Measurements from ENCODE around the gene KRT78. TPM values are rescaled to one million over a fixed set of nuclear protein-coding genes. Genes with fewer than 3 reads are reported as not detected.

The KRT78 gene
- total and polyA plus RNA-seq, 8 donors = 0.27 to 1.1 (median 0.45) TPM; not detected in 4

GRCh38 chr12:52874573-52875435, 26.0 kb upstream of the KRT78 start:
- Histone ChIP-seq H3K36me3 (no peaks in the 10 kb centered on the region), H3K27ac (peak overlapping the region; percentile 31 to 90 (median 46)), H3K27me3 (no peaks in the 10 kb centered on the region), H3K4me1 (peaks cover 0 to 9% (median 0%) of the 10 kb centered on the region in 3 donors), H3K9me3 (no peaks in the 10 kb centered on the region), H3K4me3 (peak overlapping the region in 3 of 4 donors; percentile 32 to 61 (median 58))
- DNase-seq = peak in 1 of 6 donors; percentile 59
- 65 to 69% methylated on average over 10 of the region's 10 CpGs for WGBS, 2 donors
- no peak for ATAC-seq
- no peak for FAIRE-seq
- intact Hi-C loops (cut with DNase I) = loop anchor here (5.0 to 10.0 kb wide), 3 partner anchors 290 to 718 kb away; no protein-coding TSS in a partner anchor
- no peak for TF ChIP-seq CTCF (IDR thresholded peaks at IDR 0.05)

- intact Hi-C loops (cut with DNase I) = loop anchor here in 1 of 3 donors (10.0 kb wide), 1 partner anchor 289 kb away; no protein-coding TSS in a partner anchor
- ATAC-seq (peak; percentile 89 to 90 (median 90)), FAIRE-seq (no peak), DNase-seq (peak; percentile 80 to 95 (median 90))
- Histone ChIP-seq H3K36me3 (no peaks in the 10 kb centered on the region), H3K4me3 (peak overlapping the region; percentile 32 to 61 (median 49)), H3K27me3 (no peaks in the 10 kb centered on the region), H3K27ac (peak overlapping the region; percentile 84 to 91 (median 90)), H3K4me1 (peaks cover 0 to 9% (median 0%) of the 10 kb centered on the region in 3 donors), H3K9me3 (no peaks in the 10 kb centered on the region)
- TF ChIP-seq CTCF (IDR thresholded peaks at IDR 0.05) = no peak
- 1 to 4% methylated on average over 35 to 55 of the region's 55 CpGs for WGBS, 2 donors
Observed at GRCh38 chr12:52873832-52874572, 25.2 kb upstream of the KRT78 start.

- intact Hi-C loops (cut with DNase I) = loop anchor here in 1 of 3 donors (10.0 kb wide), 1 partner anchor 289 kb away; no protein-coding TSS in a partner anchor
- TF ChIP-seq CTCF (IDR thresholded peaks at IDR 0.05) = no peak
- no peaks in the 10 kb centered on the region for H3K27me3 ChIP-seq
- peak in 3 of 4 donors; percentile 21 to 30 (median 26) for ATAC-seq
- no peak for FAIRE-seq
- H3K9me3 ChIP-seq = no peaks in the 10 kb centered on the region
- H3K4me3 ChIP-seq = peak overlapping the region in 2 of 4 donors; percentile 58 to 61
- H3K36me3 ChIP-seq = no peaks in the 10 kb centered on the region
- no peak for DNase-seq
- 43 to 47% methylated on average over 4 of the region's 4 CpGs for WGBS, 2 donors
- peaks cover 0 to 9% (median 0%) of the 10 kb centered on the region in 3 donors for H3K4me1 ChIP-seq
- peak overlapping the region; percentile 84 to 91 (median 90) for H3K27ac ChIP-seq
Observed at GRCh38 chr12:52873513-52873831, 24.7 kb upstream of the KRT78 start.

- 90 to 97% methylated on average over 13 of the region's 13 CpGs for WGBS, 2 donors
- no peak for ATAC-seq
- Histone ChIP-seq H3K27ac (peak overlapping the region in 1 of 4 donors; percentile 90), H3K27me3 (no peaks in the 10 kb centered on the region), H3K36me3 (no peaks in the 10 kb centered on the region), H3K9me3 (no peaks in the 10 kb centered on the region), H3K4me3 (no peak overlapping the region), H3K4me1 (peaks cover 0 to 9% (median 0%) of the 10 kb centered on the region in 3 donors)
- no peak for TF ChIP-seq CTCF (IDR thresholded peaks at IDR 0.05)
- DNase-seq = peak in 1 of 6 donors; percentile 50
- intact Hi-C loops (cut with DNase I) = loop anchor here in 1 of 3 donors (10.0 kb wide), 1 partner anchor 288 kb away; no protein-coding TSS in a partner anchor
- no peak for FAIRE-seq
Observed at GRCh38 chr12:52872644-52873389, 24.0 kb upstream of the KRT78 start.

Measured in pancreas (tissue), 10 donors.